Activated CD4-positive, CD25-positive, alpha-beta regulatory T cell (primary cell): ENCODE results near the gene SLC9B2.
"Not testable (repeated sequence)": the region's sequence is repeated elsewhere in the genome, so short reads cannot be mapped to it uniquely, and the experiment has no call there.

Experiments
- DNase-seq, 4 experiments: peaks; one replicate each; lab custom pipeline; 2025; lab: John Stamatoyannopoulos, UW

SLC9B2 gene

GRCh38 chr4:103019308-103020124, 57.0 kb downstream of the SLC9B2 start, which contains the start of gene SLC9B1:
Gene SLC9B1 (minus strand): TSS chr4:103019705. CDS start chr4:102991711, 27,994 bp downstream.
- DNase-seq = peak; percentile 83 to 88 (median 86)

GRCh38 chr4:103018391-103019307, 57.9 kb downstream of the SLC9B2 start:
- DNase-seq = no peak

DNA sequence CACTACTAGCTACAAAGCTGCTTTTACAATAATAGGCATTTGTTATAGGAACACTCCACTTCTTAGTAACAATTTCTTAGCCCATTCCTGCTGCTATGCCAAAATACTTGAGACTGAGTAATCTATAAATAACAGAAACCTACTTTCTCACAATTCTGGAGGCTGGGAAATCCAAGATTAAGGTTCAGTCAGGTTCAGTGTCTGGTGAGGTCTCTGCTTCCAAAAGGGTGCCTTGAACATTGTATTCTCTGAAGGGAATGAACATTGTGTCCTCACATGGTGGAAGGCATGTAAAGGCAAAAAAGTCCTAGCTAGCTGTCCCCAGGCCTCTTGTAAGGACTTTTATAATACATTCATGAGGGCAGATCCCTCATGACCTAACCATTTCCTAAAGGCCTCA, 64.0 kb downstream of the SLC9B2 start:
- DNase-seq = no peak

DNA sequence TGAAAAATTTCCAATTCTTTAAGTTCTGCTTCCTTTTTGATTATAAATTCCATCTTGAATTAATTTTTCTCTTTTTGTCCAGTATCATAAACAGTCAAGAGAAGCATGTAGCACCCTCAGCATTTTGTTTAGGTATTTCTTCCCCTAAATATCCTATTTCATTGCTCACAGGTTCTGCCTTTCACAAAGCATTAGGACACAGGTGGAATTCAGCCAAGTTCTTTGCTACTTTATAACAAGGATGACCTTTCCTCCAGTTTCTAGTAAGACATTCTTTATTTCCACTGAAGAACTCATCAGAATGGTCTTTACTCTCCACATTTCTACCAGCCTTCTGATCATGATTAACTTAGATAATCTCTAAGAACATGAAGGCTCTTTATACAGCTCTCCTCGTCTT, 64.5 kb downstream of the SLC9B2 start:
- no peak for DNase-seq

DNA sequence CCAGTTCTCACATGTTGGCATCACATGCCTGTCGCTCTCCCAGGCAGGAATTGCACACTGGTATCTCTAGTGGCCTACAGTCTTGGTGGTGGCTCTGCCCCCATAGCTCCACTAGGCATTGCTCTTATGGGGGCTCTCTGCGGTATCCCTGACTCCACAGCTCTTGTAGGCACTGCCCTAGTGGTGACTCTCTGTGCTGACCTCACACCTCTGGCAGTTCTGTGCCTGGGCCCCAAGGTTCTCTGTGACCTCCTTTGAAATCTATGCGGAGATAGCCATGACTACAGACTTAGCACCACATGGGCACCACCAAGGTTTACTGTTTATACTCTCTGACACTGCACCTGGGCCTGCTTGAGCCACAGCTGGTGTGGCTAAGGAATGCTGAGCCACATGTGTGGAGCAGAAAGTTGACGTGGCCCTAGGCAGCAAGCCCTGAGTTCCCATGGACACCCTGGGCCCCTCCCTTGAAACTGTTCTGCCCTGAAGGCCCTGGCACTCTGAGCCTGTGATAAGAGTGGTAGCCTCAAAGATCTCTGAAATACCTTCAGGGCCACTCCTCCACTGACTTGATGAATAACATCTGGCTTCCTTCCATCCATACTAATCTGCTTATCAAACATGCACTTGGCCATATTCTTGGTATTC, 65.1 kb downstream of the SLC9B2 start:
- no peak for DNase-seq

DNA sequence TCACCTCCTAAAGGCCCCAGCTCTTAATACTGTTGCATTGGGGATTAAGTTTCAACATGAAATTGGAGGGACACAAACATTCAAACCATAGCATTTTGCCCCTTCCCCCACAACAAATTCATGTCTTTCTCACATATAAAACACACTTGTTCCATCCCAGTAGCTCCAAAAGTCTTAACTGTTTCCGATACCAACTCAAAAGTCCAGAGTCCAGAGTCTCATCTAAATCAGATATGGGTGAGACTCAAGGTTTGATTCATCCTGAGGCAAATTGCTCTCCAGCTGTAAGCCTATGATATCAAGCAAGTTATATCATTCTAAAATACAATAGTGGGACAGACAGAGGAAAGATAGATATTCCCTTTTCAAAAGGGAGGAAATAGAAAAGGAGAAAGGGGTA, 65.8 kb downstream of the SLC9B2 start:
- no peak for DNase-seq

GRCh38 chr4:103008875-103009729, 67.5 kb downstream of the SLC9B2 start:
- DNase-seq = no peak

DNA sequence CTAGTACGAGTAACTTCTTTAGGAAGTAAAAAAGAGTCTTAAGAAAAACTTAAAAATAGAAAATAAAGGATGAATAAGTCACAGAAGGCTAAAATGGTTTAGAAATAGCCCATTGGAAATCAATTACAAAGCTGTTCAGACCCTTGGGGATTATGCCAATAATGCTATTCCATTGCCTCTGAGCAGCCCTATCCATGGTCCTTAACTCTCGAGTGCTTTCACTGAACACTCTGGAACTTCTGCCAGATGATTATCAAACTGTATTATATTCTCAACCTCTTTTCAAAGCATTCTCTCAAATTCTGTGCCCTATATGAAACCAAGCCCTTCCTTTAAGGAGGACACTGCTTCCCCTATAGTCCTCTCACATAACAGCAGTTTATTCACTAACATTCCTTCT, 74.0 kb downstream of the SLC9B2 start:
- no peak for DNase-seq

DNA sequence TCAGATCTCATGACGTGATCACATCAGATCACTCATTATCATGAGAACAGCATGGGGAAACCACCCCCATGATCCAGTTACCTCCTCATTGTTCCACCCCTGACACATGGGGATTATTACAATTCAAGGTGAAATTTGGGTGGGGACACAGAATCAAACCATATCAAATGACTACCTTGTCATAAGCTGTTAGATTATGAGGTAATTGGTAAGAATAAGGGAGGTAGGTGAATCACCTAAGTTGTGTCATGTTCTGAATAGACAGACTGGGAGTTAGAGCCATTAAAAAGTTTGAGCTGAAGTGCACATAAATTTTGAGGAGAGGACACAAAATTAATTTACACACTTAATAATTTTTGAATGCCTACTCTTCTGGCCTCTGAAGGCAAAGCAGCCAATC, 81.8 kb downstream of the SLC9B2 start:
- DNase-seq = no peak

DNA sequence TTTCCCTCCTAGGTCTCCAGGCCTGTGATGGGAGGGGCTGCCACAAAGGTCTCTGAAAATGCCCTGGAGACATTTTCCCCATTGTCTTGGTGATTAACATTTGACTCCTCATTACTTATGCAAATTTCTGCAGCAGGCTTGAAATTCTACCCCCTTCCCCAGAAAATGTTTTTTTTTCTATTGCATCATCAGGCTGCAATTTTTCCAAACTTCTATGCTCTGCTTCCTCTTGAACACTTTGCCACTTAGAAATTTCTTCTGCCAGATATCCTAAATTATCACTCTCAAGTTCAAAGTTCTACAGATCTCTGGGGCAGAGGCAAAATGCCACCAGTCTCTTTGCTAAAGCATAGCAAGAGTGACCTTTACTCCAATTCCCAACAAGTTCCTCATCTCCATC, 82.6 kb downstream of the SLC9B2 start:
- DNase-seq = not testable (repeated sequence)

DNA sequence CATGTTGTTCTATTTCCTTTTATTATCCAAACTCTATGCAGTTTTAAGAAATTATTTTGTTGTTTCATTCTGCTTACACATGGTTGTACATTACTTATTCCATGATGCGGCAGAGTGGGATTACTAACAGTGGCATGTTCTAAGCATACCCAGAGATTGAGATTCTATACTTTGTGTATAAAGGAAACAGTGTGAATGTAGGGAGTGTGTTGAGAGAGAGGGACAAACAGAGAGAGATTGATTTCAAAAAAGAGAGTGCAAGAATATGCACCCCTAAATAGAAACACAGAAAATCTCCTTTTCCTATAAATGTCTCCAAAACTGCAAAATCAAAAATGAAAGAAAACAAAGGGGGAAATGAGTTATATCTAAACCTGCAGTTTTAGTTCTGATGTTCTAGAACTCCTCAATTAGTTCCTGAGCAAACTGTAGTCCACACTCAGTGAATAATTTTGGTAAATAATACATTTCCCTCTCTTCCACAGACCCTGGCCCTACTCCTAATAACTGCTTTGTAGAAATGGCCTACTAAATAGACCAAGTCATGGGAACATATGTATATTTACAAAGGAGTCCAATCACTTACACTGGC, 88.0 kb downstream of the SLC9B2 start:
- DNase-seq = no peak

DNA sequence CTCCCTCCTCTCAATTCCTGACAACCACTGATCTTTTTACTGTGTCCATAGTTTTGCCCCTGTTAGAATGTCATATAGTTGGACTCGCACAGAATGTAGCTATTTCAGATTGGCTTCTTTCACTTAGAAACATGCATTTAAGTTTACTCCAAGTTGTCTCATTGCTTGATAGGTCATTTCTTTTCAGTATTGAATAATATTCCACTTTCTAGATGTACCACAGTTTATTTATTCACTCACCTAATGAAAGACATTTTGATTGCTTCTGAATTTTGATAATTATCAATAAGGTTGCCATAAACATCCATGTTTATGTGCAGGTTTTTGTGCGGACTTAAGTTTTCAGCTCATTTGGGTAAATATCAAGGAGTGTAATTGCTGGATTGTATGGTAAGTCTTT, 95.6 kb downstream of the SLC9B2 start:
- no peak for DNase-seq
